Bone marrow (tissue), 2 donors: Measurements from ENCODE around the gene UGT1A5.

Experiments
- DNase-seq, 2 donors: peaks; one replicate each; lab custom pipeline; 2025; lab: John Stamatoyannopoulos, UW

UGT1A5 gene

GRCh38 chr2:233712611-233713261, at the start of gene UGT1A5:
Gene UGT1A5 (plus strand): TSS chr2:233712907. CDS start chr2:233712992, 85 bp downstream.
- DNase-seq, result no peak

DNA sequence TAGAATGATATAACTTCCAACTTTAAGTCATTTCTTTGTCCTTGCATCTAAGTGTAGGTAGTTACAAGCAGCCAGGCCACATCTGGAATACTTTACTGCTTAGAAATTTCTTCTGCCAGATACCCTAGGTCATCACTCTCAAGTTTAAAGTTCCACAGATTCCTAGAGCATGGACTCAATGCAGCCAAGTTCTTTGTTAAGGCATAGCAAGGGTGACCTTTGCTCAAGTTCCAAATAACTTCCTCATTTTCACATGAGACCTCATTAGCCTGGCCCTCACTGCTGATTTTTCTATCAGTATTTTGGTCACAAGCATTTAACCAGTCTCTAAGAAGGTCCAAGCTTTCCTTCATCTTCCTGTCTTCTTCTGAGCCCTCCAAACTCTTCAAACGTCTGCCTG, 48.8 kb upstream of the UGT1A5 start:
- no peak for DNase-seq

DNA sequence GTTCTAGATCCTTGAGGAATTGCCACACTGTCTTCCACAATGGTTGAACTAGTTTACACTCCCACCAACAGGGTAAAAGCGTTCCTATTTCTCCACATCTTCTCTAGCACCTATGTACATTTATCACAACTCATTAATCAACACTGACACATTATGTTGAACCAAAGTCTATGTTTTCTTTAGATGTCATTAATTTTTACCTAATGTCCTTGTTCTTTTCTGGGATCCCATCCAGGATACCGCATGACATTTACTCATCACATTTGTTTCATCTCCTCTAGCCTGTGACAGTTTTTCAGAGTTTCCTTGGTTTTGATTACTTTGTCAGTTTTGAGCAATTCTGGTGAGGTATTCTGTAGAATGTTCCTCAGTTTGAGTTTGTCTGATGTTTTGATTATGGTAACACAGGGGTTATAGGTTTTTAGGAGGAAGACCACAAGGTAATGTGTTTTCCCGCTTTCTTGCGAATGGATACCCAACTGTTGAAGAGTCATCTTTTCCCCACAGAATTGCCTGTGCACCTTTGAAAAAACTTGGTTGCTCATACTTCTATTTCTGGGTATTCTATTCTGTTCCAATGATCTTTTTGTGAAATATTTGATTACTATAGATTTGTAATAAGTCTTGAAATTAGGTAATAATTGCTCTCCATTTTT, 44.0 kb upstream of the UGT1A5 start:
- no peak for DNase-seq

DNA sequence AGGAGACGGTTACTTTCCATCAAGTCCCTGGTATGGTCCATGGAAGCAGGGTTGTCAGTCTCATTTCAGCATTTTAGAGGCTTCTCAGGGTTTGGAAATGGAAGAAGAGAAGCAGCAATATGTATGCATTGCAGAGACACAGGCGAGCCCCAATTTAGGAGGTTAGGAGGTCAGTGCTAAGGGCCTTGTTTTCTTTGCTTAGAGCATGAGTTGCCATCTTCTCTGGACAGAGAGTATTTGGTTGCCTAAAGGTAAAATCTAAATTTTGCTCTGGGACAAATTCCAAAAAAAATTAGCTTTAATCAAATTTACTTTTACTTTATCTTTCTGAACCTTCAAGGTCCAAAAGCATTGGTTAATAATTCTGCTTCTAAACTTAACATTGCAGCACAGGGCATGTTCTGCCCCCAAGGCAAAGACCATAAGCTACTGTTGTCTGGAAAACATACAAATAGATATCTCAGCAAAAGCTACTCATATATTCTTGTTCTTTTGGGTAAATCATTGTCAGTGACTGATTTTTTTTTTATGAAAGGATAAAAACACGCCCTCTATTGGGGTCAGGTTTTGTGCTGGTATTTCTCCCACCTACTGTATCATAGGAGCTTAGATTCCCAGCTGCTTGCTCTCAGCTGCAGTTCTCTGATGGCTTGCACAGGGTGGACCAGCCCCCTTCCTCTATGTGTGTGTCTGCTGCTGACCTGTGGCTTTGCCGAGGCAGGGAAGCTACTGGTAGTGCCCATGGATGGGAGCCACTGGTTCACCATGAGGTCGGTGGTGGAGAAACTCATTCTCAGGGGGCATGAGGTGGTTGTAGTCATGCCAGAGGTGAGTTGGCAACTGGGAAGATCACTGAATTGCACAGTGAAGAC, 41.2 kb upstream of the UGT1A5 start, which contains the start of gene UGT1A9:
UGT1A9 (plus strand) TSS at position 609 of the 872 bp plus-strand sequence; CDS start at position 646, 37 bp downstream.
- DNase-seq, result no peak

DNA sequence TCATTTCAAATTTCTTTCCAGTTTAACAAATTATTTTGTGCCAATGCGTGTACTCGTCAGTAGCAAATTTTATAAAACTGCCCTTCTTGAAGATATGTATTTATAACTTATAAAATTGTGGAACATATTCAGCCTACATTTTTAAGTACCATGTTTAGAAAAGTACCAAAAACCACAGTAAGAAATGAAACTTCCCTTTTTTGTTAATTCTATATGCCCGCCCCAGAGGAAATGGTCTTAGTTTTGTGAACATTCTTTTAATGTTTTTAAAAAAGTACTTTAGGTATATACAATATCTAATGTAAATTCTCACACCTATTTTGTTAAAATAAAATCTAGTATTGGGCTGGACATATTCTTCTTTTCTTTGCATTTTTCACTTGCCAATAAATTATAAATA, 39.8 kb upstream of the UGT1A5 start:
- no peak for DNase-seq

DNA sequence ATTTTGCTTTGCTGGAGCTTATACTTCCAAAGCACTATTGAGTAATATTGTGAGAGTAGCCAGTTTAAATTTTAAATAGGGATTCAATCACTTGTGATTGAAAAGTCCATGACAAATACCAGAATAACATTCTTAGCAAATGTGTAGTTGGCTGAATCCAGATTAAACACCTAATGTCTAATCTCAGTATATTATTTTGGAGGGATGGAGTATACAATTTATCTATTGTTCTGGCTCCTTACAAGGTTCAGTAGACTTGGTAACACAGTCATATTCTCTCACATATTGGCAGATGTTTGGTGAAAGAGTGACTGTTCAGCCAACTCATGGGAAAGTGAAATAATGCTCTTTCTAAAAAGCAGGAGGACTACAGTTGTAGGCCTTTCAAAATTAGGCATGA, 38.8 kb upstream of the UGT1A5 start:
- DNase-seq, result no peak

DNA sequence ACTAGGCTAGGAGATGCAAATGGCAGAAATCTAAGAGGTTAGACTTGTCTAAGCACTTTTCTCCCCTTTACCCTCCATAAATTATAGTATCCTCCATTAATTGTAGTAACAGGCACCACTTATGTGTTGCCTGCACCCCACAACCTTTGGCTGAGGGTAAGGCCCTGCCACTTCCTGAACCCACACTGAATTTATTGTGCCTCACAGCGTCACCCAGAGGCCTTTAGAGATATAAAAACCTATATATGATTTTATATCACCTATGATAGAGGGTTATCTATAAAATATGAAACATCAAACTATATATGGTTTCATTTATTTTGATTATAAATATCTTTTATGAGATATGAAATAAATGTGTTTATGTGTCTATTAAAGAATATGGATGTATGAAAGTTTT, 38.4 kb upstream of the UGT1A5 start:
- DNase-seq, result no peak

GRCh38 chr2:233674995-233675394, 37.7 kb upstream of the UGT1A5 start:
- no peak for DNase-seq

- no peak for DNase-seq
These were observed 36.7 kb upstream of the UGT1A5 start for GRCh38 chr2:233676046-233676445.

DNA sequence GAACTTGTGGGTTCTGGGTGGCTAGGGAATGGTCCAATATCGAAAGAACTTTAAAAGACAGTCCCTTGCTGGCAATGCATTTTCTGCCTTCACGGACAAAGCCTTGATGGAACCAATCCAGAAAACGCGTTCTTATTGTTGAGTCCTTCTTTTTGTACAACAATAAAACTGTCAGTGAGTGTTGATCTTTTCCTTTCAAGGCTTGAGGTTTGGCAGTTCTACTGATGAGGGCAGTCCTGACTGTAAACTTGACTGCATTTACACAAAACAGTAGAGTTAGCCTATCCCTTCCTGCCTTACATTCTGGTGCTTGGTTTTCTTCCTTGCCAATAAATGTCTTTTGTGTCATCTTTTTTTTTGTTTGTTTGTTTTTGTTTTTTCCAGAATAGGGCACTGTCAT, 33.5 kb upstream of the UGT1A5 start:
- no peak for DNase-seq

- no peak for DNase-seq
These were observed 32.2 kb upstream of the UGT1A5 start for GRCh38 chr2:233680361-233681045.

- DNase-seq, result no peak
These were observed 31.1 kb upstream of the UGT1A5 start, which contains the start of gene UGT1A7 for GRCh38 chr2:233681521-233682099. Gene UGT1A7 (plus strand): TSS chr2:233681901. CDS start chr2:233681938, 37 bp downstream.

DNA sequence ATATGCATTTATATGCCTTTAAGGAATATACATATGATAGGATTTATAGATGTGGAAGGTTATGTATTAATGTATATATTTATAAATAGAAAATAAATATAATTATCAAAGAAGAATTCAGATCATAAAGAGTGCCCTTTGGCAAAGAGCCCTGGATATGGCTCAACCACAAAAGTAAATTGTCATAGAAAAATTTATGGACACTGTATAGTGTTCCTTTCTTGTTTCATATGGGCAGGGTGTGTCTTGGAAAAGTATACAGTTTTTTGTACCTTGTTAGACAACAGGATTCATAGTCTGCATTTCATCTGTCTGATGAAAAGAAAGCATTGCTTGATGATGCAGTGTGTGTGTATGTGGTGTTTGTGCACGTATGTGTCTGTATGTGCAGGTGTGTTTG, 28.1 kb upstream of the UGT1A5 start:
- no peak for DNase-seq

DNA sequence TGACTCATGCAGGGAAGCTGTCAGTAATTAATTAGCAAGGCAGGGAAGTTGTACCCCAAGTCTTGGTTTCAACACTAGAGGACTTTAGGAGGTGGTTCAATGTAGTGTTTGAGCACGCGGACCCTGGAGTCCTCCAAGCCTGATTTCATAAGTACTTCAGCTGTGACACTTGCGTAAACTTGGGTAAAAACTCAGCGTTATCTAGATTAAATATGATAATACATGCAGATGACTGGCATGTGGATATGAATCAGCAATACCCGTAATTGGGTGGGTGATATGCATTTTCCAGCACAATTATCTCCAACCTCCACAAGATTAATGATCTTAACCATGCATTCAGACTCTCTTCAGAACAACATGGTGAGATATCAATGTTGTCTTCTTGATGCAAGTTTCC, 25.8 kb upstream of the UGT1A5 start:
- DNase-seq, result no peak

- DNase-seq, result no peak
These were observed 24.4 kb upstream of the UGT1A5 start for GRCh38 chr2:233688341-233688740.

- DNase-seq, result no peak
These were observed 23.7 kb upstream of the UGT1A5 start for GRCh38 chr2:233689031-233689430.

DNA sequence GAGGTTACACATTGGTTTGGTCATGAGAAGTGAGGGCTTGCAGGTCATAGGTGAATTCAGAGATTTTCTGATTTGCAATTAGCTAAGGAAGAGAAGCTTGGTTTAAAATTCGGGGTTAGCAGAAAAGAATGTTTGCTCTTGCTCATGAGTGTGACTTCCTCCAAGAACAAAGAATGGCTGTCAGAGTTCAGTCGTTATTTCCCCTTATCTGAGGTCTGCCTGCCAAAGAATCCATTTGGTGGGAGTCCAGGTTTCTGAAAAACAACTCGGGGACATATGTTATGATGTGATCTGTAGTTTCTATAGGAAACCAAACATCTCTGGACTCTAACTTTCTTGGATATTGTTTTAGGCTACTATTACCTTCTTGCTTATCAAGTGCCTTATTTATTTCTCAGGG, 23.2 kb upstream of the UGT1A5 start:
- no peak for DNase-seq

- no peak for DNase-seq
These were observed 22.3 kb upstream of the UGT1A5 start for GRCh38 chr2:233690444-233690843.

DNA sequence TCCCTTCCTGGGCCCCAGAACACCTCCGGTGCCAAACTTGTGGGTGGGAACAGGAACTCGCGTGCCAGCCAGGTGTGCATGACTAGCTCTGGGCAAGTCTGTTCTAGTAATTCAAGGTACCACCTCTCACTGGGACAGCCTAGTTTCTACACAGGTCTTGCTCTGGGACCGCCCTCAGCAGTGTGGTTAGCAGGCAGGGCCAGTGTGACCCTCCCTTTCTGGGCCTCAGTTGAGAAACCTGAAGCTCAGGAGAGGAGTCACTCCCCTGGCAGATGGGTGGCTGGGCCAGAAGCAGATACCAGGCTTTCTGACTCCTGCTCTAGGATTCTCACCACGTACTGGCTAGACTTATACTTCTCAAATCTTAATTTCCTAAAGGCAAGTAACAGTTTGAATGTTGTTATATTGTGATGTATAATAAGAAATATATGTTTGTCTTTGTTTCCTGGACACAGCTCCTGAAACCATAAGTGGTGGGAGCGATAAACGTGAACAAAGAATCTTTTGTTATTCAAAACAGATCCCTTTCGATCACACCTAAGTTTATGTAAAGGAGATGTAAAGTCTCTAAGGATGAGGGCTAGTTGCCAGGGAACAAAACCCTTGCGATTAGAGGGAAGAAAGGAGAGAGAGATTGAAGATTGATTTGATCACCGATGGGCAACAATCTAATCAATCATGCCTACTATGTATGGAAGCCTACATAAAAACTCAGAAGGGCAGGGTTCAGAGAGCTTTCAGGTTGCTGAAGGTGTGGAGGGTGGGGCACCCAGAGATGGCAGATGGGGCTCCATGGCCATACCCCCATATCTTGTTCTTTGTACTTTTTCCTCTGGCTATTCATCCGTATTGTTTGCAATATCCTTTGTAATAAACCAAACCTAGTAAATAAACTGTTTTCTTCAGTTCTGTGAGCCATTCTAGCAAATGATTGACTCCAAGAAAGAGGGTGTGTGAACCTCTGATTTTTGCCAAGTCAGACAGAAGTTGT, 21.0 kb upstream of the UGT1A5 start:
- no peak for DNase-seq

DNA sequence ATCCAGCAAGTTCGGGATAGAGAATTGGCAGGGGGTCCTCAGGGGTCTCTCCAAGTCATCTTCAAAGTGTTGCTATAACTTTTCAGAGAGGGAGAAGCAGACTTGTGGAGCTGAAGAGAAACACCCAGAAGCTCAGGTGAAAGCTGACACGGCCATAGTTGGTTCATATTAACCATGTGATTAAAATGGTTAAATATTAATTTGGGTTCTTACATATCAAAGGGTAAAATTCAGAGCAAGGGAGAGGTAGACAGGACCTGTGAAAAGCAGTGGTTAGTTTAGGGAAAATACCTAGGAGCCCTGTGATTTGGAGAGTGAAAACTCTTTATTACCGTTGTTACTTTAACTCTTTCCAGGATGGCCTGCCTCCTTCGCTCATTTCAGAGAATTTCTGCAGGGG, 20.1 kb upstream of the UGT1A5 start, which contains the start of gene UGT1A6:
UGT1A6 (plus strand) TSS at position 243 of the 400 bp plus-strand sequence; CDS start at position 358, 115 bp downstream.
- no peak for DNase-seq
